Measurements from ENCODE around the gene NOP58. TPM values are rescaled to one million over a fixed set of nuclear protein-coding genes. Genes with fewer than 3 reads are reported as not detected.

The NOP58 gene
- total and polyA plus RNA-seq, 2 donors from 2014 or later = 38.6 to 57.1 TPM

GRCh38 chr2:202290970-202291369 lies 25.4 kb downstream of the NOP58 start:
- DNase-seq (no peak), FAIRE-seq (no peak)
- H3K9ac ChIP-seq (ENCODE audit: low read length in 3 of 3) = no peak overlapping the region
- intact Hi-C loops (cut with DNase I) = no loop called here
- H3K4me3 ChIP-seq (ENCODE audit: low read length in 3 of 3) = no peak overlapping the region
- no peaks in the 10 kb centered on the region for H3K4me1 ChIP-seq (ENCODE audit: control insufficient read depth in 2 of 3, insufficient read depth in 2 of 3, low read depth in 1 of 3, low read length in 3 of 3)
- no peak overlapping the region for H3K27ac ChIP-seq (ENCODE audit: low read depth in 2 of 2, low read length in 2 of 2)
- no peaks in the 10 kb centered on the region for H3K9me3 ChIP-seq (ENCODE audit: control insufficient read depth in 2 of 3, insufficient read depth in 1 of 3, low read length in 3 of 3)
- H3K36me3 ChIP-seq (ENCODE audit: control insufficient read depth in 2 of 3, insufficient read depth in 3 of 3, low read length in 3 of 3) = peaks cover 7 to 53% (median 8%) of the 10 kb centered on the region in 3 donors
- TF ChIP-seq CTCF (IDR thresholded peaks at IDR 0.05; ENCODE audit: borderline replicate concordance, extremely low read depth, insufficient read depth) = no peak
- H3K27me3 ChIP-seq (ENCODE audit: control insufficient read depth, insufficient read depth, low read length) = no peaks in the 10 kb centered on the region

GRCh38 chr2:202299712-202300111 lies 34.1 kb downstream of the NOP58 start:
- intact Hi-C loops (cut with DNase I) = no loop called here
- H3K27ac ChIP-seq (ENCODE audit: low read depth in 2 of 2, low read length in 2 of 2) = no peak overlapping the region
- DNase-seq = no peak
- H3K4me1 ChIP-seq (ENCODE audit: control insufficient read depth in 2 of 3, insufficient read depth in 2 of 3, low read depth in 1 of 3, low read length in 3 of 3) = no peaks in the 10 kb centered on the region
- no peak overlapping the region for H3K4me3 ChIP-seq (ENCODE audit: low read length in 3 of 3)
- no peak for FAIRE-seq
- peaks cover 11 to 65% (median 21%) of the 10 kb centered on the region in 3 donors for H3K36me3 ChIP-seq (ENCODE audit: control insufficient read depth in 2 of 3, insufficient read depth in 3 of 3, low read length in 3 of 3)
- TF ChIP-seq CTCF (IDR thresholded peaks at IDR 0.05; ENCODE audit: borderline replicate concordance, extremely low read depth, insufficient read depth) = no peak
- H3K27me3 ChIP-seq (ENCODE audit: control insufficient read depth, insufficient read depth, low read length) = no peaks in the 10 kb centered on the region
- H3K9me3 ChIP-seq (ENCODE audit: control insufficient read depth in 2 of 3, insufficient read depth in 1 of 3, low read length in 3 of 3) = no peaks in the 10 kb centered on the region
- no peak overlapping the region for H3K9ac ChIP-seq (ENCODE audit: low read length in 3 of 3)

GRCh38 chr2:202306034-202306433 lies 40.5 kb downstream of the NOP58 start:
- DNase-seq = no peak
- Histone ChIP-seq H3K4me1 (ENCODE audit: control insufficient read depth in 2 of 3, insufficient read depth in 2 of 3, low read depth in 1 of 3, low read length in 3 of 3) (no peaks in the 10 kb centered on the region), H3K9me3 (ENCODE audit: control insufficient read depth in 2 of 3, insufficient read depth in 1 of 3, low read length in 3 of 3) (no peaks in the 10 kb centered on the region), H3K4me3 (ENCODE audit: low read length in 3 of 3) (no peak overlapping the region), H3K9ac (ENCODE audit: low read length in 3 of 3) (no peak overlapping the region), H3K36me3 (ENCODE audit: control insufficient read depth in 2 of 3, insufficient read depth in 3 of 3, low read length in 3 of 3) (peaks cover 5 to 36% (median 14%) of the 10 kb centered on the region in 3 donors), H3K27ac (ENCODE audit: low read depth in 2 of 2, low read length in 2 of 2) (no peak overlapping the region), H3K27me3 (ENCODE audit: control insufficient read depth, insufficient read depth, low read length) (no peaks in the 10 kb centered on the region)
- TF ChIP-seq CTCF (IDR thresholded peaks at IDR 0.05; ENCODE audit: borderline replicate concordance, extremely low read depth, insufficient read depth) = no peak
- intact Hi-C loops (cut with DNase I) = no loop called here
- FAIRE-seq = no peak

GRCh38 chr2:202307690-202308089 lies 42.1 kb downstream of the NOP58 start:
- Histone ChIP-seq H3K4me3 (ENCODE audit: low read length in 3 of 3) (no peak overlapping the region), H3K9ac (ENCODE audit: low read length in 3 of 3) (no peak overlapping the region), H3K4me1 (ENCODE audit: control insufficient read depth in 2 of 3, insufficient read depth in 2 of 3, low read depth in 1 of 3, low read length in 3 of 3) (no peaks in the 10 kb centered on the region), H3K27ac (ENCODE audit: low read depth in 2 of 2, low read length in 2 of 2) (no peak overlapping the region), H3K36me3 (ENCODE audit: control insufficient read depth in 2 of 3, insufficient read depth in 3 of 3, low read length in 3 of 3) (peaks cover 2 to 24% (median 8%) of the 10 kb centered on the region in 3 donors), H3K9me3 (ENCODE audit: control insufficient read depth in 2 of 3, insufficient read depth in 1 of 3, low read length in 3 of 3) (no peaks in the 10 kb centered on the region), H3K27me3 (ENCODE audit: control insufficient read depth, insufficient read depth, low read length) (no peaks in the 10 kb centered on the region)
- DNase-seq (no peak), FAIRE-seq (no peak)
- TF ChIP-seq CTCF (IDR thresholded peaks at IDR 0.05; ENCODE audit: borderline replicate concordance, extremely low read depth, insufficient read depth) = no peak
- intact Hi-C loops (cut with DNase I) = no loop called here
